K562 (cell line): ENCODE measurements around the gene LY6G6D. TPM values are rescaled to one million over a fixed set of nuclear protein-coding genes. Genes with fewer than 3 reads are reported as not detected.

Source experiments
- BCOR ChIP-seq: fragments of 450-650 bp; IDR thresholded peaks from 2 replicates; pipeline ENCODE4 v1.6.1; 2016
- BHLHE40 ChIP-seq: IDR thresholded peaks from 2 replicates; pipeline ENCODE4 v1.6.1; 2011; ENCODE audit warnings: low read length, improper control_type of control experiment
- CREB1 ChIP-seq, 2 experiments: sonication (generic) in 1 of 2; formaldehyde crosslinking in 1 of 2; IDR thresholded peaks; 2 replicates each; pipeline versions ENCODE4 v1.6.1 to v1.8.0; 2012 to 2022; ENCODE audit warnings: inconsistent platforms in 1 of 2, mild to moderate bottlenecking in 1 of 2, missing genetic modification reagents in 1 of 2, moderate library complexity in 1 of 2
- DDX20 ChIP-seq: fragments of 450-650 bp; IDR thresholded peaks from 2 replicates; pipeline ENCODE4 v1.6.1; 2016; ENCODE audit warnings: missing genetic modification characterization, low read depth, mild to moderate bottlenecking, missing compliant biosample characterization, moderate library complexity
- HDAC1 ChIP-seq, 2 experiments: fragments of 450-650 bp; IDR thresholded peaks; 2 replicates each; pipeline ENCODE4 v1.6.1; 2016 to 2017; ENCODE audit warnings: inconsistent platforms in 1 of 2, mild to moderate bottlenecking in 1 of 2, moderate library complexity in 1 of 2
- HDAC2 ChIP-seq: fragments of 450-650 bp; IDR thresholded peaks from 2 replicates; pipeline ENCODE4 v1.6.1; 2016; ENCODE audit warnings: mild to moderate bottlenecking
- HMG20B ChIP-seq: fragments of 250-450 bp; sonication (Bioruptor Pico); IDR thresholded peaks from 2 replicates; pipeline ENCODE4 v1.5.0; 2021; ENCODE audit warnings: mild to moderate bottlenecking
- IRF1 ChIP-seq: sonication (generic); formaldehyde crosslinking; IDR thresholded peaks from 2 replicates; pipeline ENCODE4 v1.8.0; 2022; ENCODE audit warnings: missing genetic modification reagents, mild to moderate bottlenecking, borderline replicate concordance
- MBD1 ChIP-seq: fragments of 250-450 bp; sonication (Bioruptor Pico); IDR thresholded peaks from 2 replicates; pipeline ENCODE4 v1.8.0; 2022; ENCODE audit warnings: inconsistent platforms
- MCM7 ChIP-seq, 2 experiments: fragments of 450-650 bp; IDR thresholded peaks; 2 replicates each; pipeline ENCODE4 v1.6.1; 2016 to 2018
- PHF8 ChIP-seq: fragments of 200-600 bp; sonication (generic); IDR thresholded peaks from 2 replicates; pipeline ENCODE4 v1.6.1; 2012; ENCODE audit warnings: mixed run types, mild to moderate bottlenecking, inconsistent platforms, low read length, moderate library complexity, borderline replicate concordance
- PML ChIP-seq: IDR thresholded peaks from 2 replicates; pipeline ENCODE4 v1.6.1; 2012; ENCODE audit warnings: low read length, inconsistent platforms
- PTBP1 ChIP-seq: fragments of 200-400 bp; formaldehyde crosslinking; IDR thresholded peaks from 2 replicates; pipeline ENCODE4 v1.6.1; 2017; ENCODE audit warnings: low read depth, low read length
- RBM25 ChIP-seq: fragments of 200-400 bp; formaldehyde crosslinking; IDR thresholded peaks from 2 replicates; pipeline ENCODE4 v1.6.1; 2018; ENCODE audit warnings: low read length, low read depth, moderate library complexity; ENCODE audit not compliant: severe bottlenecking
- SIX5 ChIP-seq, 2 experiments: IDR thresholded peaks; 2 replicates each; pipeline ENCODE4 v1.6.1; 2011; ENCODE audit warnings: low read length in 2 of 2, borderline replicate concordance in 1 of 2, low read depth in 1 of 2, mild to moderate bottlenecking in 1 of 2, moderate library complexity in 1 of 2; ENCODE audit not compliant: insufficient read depth in 1 of 2
- STAT6 ChIP-seq: sonication (generic); formaldehyde crosslinking; IDR thresholded peaks from 2 replicates; pipeline ENCODE4 v1.8.1; 2023; ENCODE audit warnings: mild to moderate bottlenecking, missing genetic modification reagents
- THAP12 ChIP-seq: fragments of 250-450 bp; sonication (Bioruptor Pico); IDR thresholded peaks from 2 replicates; pipeline ENCODE4 v1.9.0; 2021; ENCODE audit warnings: mild to moderate bottlenecking, inconsistent platforms
- THRAP3 ChIP-seq: fragments of 450-650 bp; IDR thresholded peaks from 2 replicates; pipeline ENCODE4 v1.6.1; 2016; ENCODE audit warnings: mild to moderate bottlenecking, inconsistent platforms, borderline replicate concordance
- ZNF174 ChIP-seq: fragments of 250-450 bp; sonication (Bioruptor Pico); IDR thresholded peaks from 2 replicates; pipeline ENCODE4 v1.4.0; 2020; ENCODE audit warnings: mild to moderate bottlenecking
- ZNF384 ChIP-seq: IDR thresholded peaks from 2 replicates; pipeline ENCODE4 v1.6.1; 2012; ENCODE audit warnings: low read depth, low read length, improper control_type of control experiment
- polyA plus RNA-seq, 8 experiments: library from polyadenylated mRNA; depleted of rRNA in 4 of 8; stranded (reverse) in 5 of 8; unstranded in 3 of 8; fragments of >200 nt; fragmentation: Nextera tagmentation in 2 of 8; fragmentation: Illumina TruSeq in 1 of 8; extraction: Ambion mirVana in 2 of 8; extraction: Trizol in 1 of 8; gene quantifications; 2 replicates each; pipeline versions ENCODE4 v1.2.1 to v1.2.3, GENCODE V29; 2011 to 2014; ENCODE audit warnings: inconsistent platforms in 1 of 8, missing spikeins in 1 of 8
- total RNA-seq, 7 experiments: library from RNA; depleted of rRNA in 6 of 7; stranded (reverse); fragments of >200 nt in 6 of 7; fragmentation: Illumina TruSeq in 2 of 7; extraction: Trizol in 2 of 7; gene quantifications; 2 replicates each; pipeline versions ENCODE4 v1.2.1 to v1.2.3, GENCODE V29; 2011 to 2021; ENCODE audit warnings: low replicate concordance in 1 of 7

Gene LY6G6D
- total and polyA plus RNA-seq, 9 of the 15 experiments (the other 6 are each of a cell fraction or from before 2014, with no cell fraction given): 0.30 to 0.38 TPM; not detected in 7

GRCh38 chr6:31665501-31666336 lies 49.4 kb upstream of the LY6G6D start, which contains the start of gene CSNK2B (continued):
- TF ChIP-seq BCOR (peak; percentile 38; the same call in 1 of the 2 replicates), THRAP3 (no peak), RBM25 (no peak), PML (peak; percentile 91), HMG20B (CRISPR knock-in tag) (no peak), CREB1 (IDR thresholded peaks at IDR 0.05) (peak; percentile 89), CREB1 (CRISPR knock-in tag; IDR thresholded peaks at IDR 0.05) (peak; percentile 83; the same call in 1 of the 2 replicates), ZNF174 (CRISPR knock-in tag) (0 out of 2 replicates have a peak, but pooled peaks have one; percentile 54), MCM7 (IDR thresholded peaks at IDR 0.05) (no peak), PTBP1 (peak; percentile 80; the same call in 1 of the 2 replicates), BHLHE40 (peak; percentile 74), HDAC2 (peak; percentile 89), MBD1 (CRISPR knock-in tag) (no peak), SIX5 (IDR thresholded peaks at IDR 0.05; ENCODE audit: borderline replicate concordance in 1 of 2, insufficient read depth in 1 of 2, low read depth in 1 of 2, low read length in 2 of 2) (peak; percentile 95 to 97), HDAC1 (IDR thresholded peaks at IDR 0.05) (peak in 1 of 2 experiments; percentile 97; a peak in 2 of 4 replicates), STAT6 (CRISPR knock-in tag) (no peak), PHF8 (peak; percentile 96), IRF1 (no peak; the same call in 1 of the 2 replicates), ZNF384 (no peak; the same call in 1 of the 2 replicates), DDX20 (tag) (no peak), THAP12 (CRISPR knock-in tag) (peak; percentile 97)
